GM12878 (cell line): Measurements from ENCODE around the gene USP46. TPM values are rescaled to one million over a fixed set of nuclear protein-coding genes. Genes with fewer than 3 reads are reported as not detected.

Source experiments
- ATAC-seq: fragments of 200-7000 bp; cut with Tn5 transposase; 3 replicates; pipeline ENCODE4 v1.9.1; 2020; ENCODE audit warnings: mild to moderate bottlenecking, moderate library complexity
- BruUV-seq: library from RNA; stranded (reverse); fragments of 400-500 nt; replicated peaks from 2 replicates; lab custom pipeline; 2021; lab: Mats Ljungman, UMichigan
- CTCF ChIA-PET: fragments of 300-600 bp; sonication (Branson Sonifier 250); formaldehyde crosslinking; extraction: SDS; loops from one replicate; lab custom pipeline; 2021; ENCODE audit warnings: inconsistent platforms; lab: Yijun Ruan, JAX
- POLR2A ChIA-PET: fragments of 350-600 bp; formaldehyde crosslinking; extraction: SDS; loops from one replicate; lab custom pipeline; 2021; ENCODE audit warnings: inconsistent platforms; lab: Charles Lee
- RAD21 ChIA-PET: fragments of 300-600 bp; sonication (Branson Sonifier 250); formaldehyde crosslinking; loops from one replicate; lab custom pipeline; 2023; ENCODE audit warnings: antibody characterized with exemption; ENCODE audit not compliant: unreplicated experiment; lab: Charles Lee
- SMC1A ChIA-PET: fragments of 300-600 bp; sonication (Branson Sonifier 250); formaldehyde crosslinking; loops from one replicate; lab custom pipeline; 2023; ENCODE audit not compliant: unreplicated experiment, uncharacterized antibody; lab: Charles Lee
- DNase-seq: peaks from one replicate; pipeline ENCODE4 v3.0.0-alpha.2; 2011; ENCODE audit warnings: low read depth, low spot score
- FAIRE-seq: peaks from 3 replicates; lab custom pipeline; 2011; peaks lifted over from hg19 to GRCh38; lab: Jason Lieb, UNC
- H2AFZ ChIP-seq: 2 replicates; pipeline ENCODE4 v1.6.0; 2011; ENCODE audit warnings: low read depth, low read length, control low read depth; ENCODE audit not compliant: control insufficient read depth
- H3K27ac ChIP-seq: 2 replicates; pipeline ENCODE4 v1.5.1; 2011; ENCODE audit warnings: control low read depth; ENCODE audit not compliant: control insufficient read depth, insufficient read depth
- H3K27me3 ChIP-seq, 2 experiments: replicated peaks in 1 of 2; 2 replicates each; pipeline versions ENCODE4 v1.6.0 to v1.6.1; 2011; ENCODE audit warnings: low read length in 1 of 2; ENCODE audit not compliant: control insufficient read depth in 2 of 2, insufficient read depth in 2 of 2
- H3K36me3 ChIP-seq, 2 experiments: 2 replicates each; pipeline ENCODE4 v1.5.1; 2011; ENCODE audit warnings: low read length in 1 of 2; ENCODE audit not compliant: control insufficient read depth in 2 of 2, insufficient read depth in 2 of 2
- H3K4me1 ChIP-seq: 2 replicates; pipeline ENCODE4 v1.6.1; 2011; ENCODE audit warnings: mild to moderate bottlenecking, low read length, moderate library complexity, mixed read lengths; ENCODE audit not compliant: control insufficient read depth, insufficient read depth
- H3K4me2 ChIP-seq: 2 replicates; pipeline ENCODE4 v1.6.0; 2011; ENCODE audit warnings: control low read depth; ENCODE audit not compliant: control insufficient read depth, insufficient read depth
- H3K4me3 ChIP-seq: fragments of 200-600 bp; sonication (generic); 2 replicates; pipeline ENCODE4 v1.5.1; 2016
- H3K79me2 ChIP-seq: 2 replicates; pipeline ENCODE4 v1.6.0; 2011; ENCODE audit warnings: low read length; ENCODE audit not compliant: control insufficient read depth, insufficient read depth
- H3K9ac ChIP-seq: 2 replicates; pipeline ENCODE4 v1.8.0; 2011; ENCODE audit warnings: low read length, control low read depth, mixed read lengths; ENCODE audit not compliant: control insufficient read depth, insufficient read depth
- H3K9me3 ChIP-seq: replicated peaks from 3 replicates; pipeline ENCODE4 v1.5.1; 2011; ENCODE audit warnings: mild to moderate bottlenecking, low read length; ENCODE audit not compliant: control insufficient read depth, insufficient read depth
- H4K20me1 ChIP-seq: 2 replicates; pipeline ENCODE4 v1.6.0; 2011; ENCODE audit not compliant: control insufficient read depth, insufficient read depth
- CEBPB ChIP-seq, 2 experiments: fragments of 150-350 bp in 1 of 2; IDR thresholded peaks; 2 replicates each; pipeline ENCODE4 v1.6.1; 2012 to 2014; ENCODE audit warnings: low read depth in 2 of 2, low read length in 2 of 2, borderline replicate concordance in 1 of 2, inconsistent platforms in 1 of 2
- LARP7 ChIP-seq: fragments of 450-650 bp; IDR thresholded peaks from 2 replicates; pipeline ENCODE4 v1.6.1; 2017; ENCODE audit warnings: mild to moderate bottlenecking
- RAD51 ChIP-seq: fragments of 450-650 bp; IDR thresholded peaks from 2 replicates; pipeline ENCODE4 v1.6.1; 2016; ENCODE audit warnings: moderate library complexity, mild to moderate bottlenecking, inconsistent platforms
- RUNX3 ChIP-seq: IDR thresholded peaks from 2 replicates; pipeline ENCODE4 v1.6.1; 2012; ENCODE audit warnings: low read length, inconsistent platforms
- SMC3 ChIP-seq: IDR thresholded peaks from 2 replicates; pipeline ENCODE4 v1.6.1; 2011; ENCODE audit warnings: low read length, improper control_type of control experiment, borderline replicate concordance
- SUPT20H ChIP-seq: IDR thresholded peaks from 2 replicates; pipeline ENCODE4 v1.6.1; 2011; ENCODE audit warnings: low read depth, mild to moderate bottlenecking, low read length, moderate library complexity, borderline replicate concordance; ENCODE audit not compliant: control insufficient read depth
- WRNIP1 ChIP-seq: IDR thresholded peaks from 2 replicates; pipeline ENCODE4 v1.6.1; 2011; ENCODE audit warnings: low read depth, low read length, improper control_type of control experiment, borderline replicate concordance
- ZNF217 ChIP-seq: fragments of 450-650 bp; IDR thresholded peaks from 2 replicates; pipeline ENCODE4 v1.6.1; 2017; ENCODE audit warnings: antibody characterized with exemption, mild to moderate bottlenecking
- ZNF384 ChIP-seq: IDR thresholded peaks from 2 replicates; pipeline ENCODE4 v1.6.1; 2012; ENCODE audit warnings: low read depth, mild to moderate bottlenecking, low read length, improper control_type of control experiment, borderline replicate concordance
- WGBS: methylation state at CpG from one replicate; pipeline ENCODE4 v1.1.6; 2016; ENCODE audit warnings: low lambda C conversion rate; ENCODE audit not compliant: insufficient replicate concordance, insufficient coverage; ENCODE audit errors: missing lambda C conversion rate; 5-methylcytosine and 5-hydroxymethylcytosine counted together
- in situ Hi-C: fragments of 300-500 bp; cut with MboI; formaldehyde crosslinking; loops from 9 replicates; pipeline ENCODE4 v1.14.3; 2018; ENCODE audit warnings: mixed read lengths
- intact Hi-C: fragments of 100-400 bp; cut with micrococcal nuclease; formaldehyde crosslinking; loops from one replicate; pipeline ENCODE4 v1.14.2; 2022; ENCODE audit not compliant: unreplicated experiment
- polyA plus RNA-seq, 11 experiments: library from polyadenylated mRNA; depleted of rRNA in 4 of 11; unstranded in 6 of 11; stranded (reverse) in 5 of 11; fragments of >200 nt; fragmentation: Nextera tagmentation in 4 of 11; fragmentation: Illumina TruSeq in 1 of 11; extraction: Ambion mirVana in 4 of 11; extraction: Trizol in 1 of 11; gene quantifications; 1 replicate in 1 of 11; 2 replicates in 10 of 11; pipeline versions ENCODE4 v1.2.1 to v1.2.3, GENCODE V29; 2011 to 2016; ENCODE audit warnings: inconsistent platforms in 2 of 11, missing spikeins in 2 of 11, low read depth in 1 of 11
- total RNA-seq, 4 experiments: library from RNA; depleted of rRNA in 3 of 4; stranded (reverse); fragments of >200 nt in 3 of 4; fragmentation: Illumina TruSeq in 1 of 4; extraction: Trizol in 1 of 4; gene quantifications; 2 replicates each; pipeline versions ENCODE4 v1.2.1 to v1.2.3, GENCODE V29; 2013 to 2021
- TF ChIP-seq, protein P1 (sequence below), 3 experiments: IDR thresholded peaks in 2 of 3; conservative IDR thresholded peaks in 1 of 3; 2 replicates each; pipeline ENCODE4 v1.5.1; 2011; ENCODE audit warnings: low read depth in 3 of 3, low read length in 3 of 3, mild to moderate bottlenecking in 3 of 3, control low read depth in 2 of 3, moderate library complexity in 2 of 3, inconsistent platforms in 1 of 3, mixed read lengths in 1 of 3; ENCODE audit not compliant: control insufficient read depth in 2 of 3, insufficient read depth in 1 of 3; ENCODE audit errors: extremely low read depth in 1 of 3
- TF ChIP-seq, protein P2 (sequence below): fragments of 450-650 bp; IDR thresholded peaks from 2 replicates; pipeline ENCODE4 v1.6.1; 2018; ENCODE audit warnings: mild to moderate bottlenecking, low read depth, moderate library complexity; ENCODE audit not compliant: partially characterized antibody
- TF ChIP-seq, protein P3 (sequence below): fragments of 150-350 bp; IDR thresholded peaks from 2 replicates; pipeline ENCODE4 v1.6.1; 2016; ENCODE audit warnings: low read depth, low read length

Gene USP46
- total and polyA plus RNA-seq, 10 of the 15 experiments (the other 5 are each of a cell fraction or from before 2014, with no cell fraction given) = 5.3 to 20.1 (median 12.0) TPM

DNA sequence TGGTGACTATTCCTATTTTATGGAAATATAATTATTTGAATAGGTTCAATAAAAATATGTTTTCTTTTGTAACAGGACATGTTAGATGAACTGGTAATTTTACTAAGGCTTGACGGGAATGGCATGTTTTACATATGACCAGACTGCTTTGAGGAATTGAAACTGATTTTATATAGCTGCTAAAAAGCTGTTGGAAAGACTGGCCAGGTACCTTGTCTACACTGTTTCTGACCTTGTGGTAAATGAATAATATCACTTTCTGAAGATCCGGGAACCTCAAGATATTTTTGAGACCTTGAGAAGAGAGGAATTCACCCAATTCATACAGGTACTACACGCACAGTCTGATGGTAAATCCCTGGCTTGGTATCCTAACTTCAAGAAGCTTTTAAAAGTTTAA is 42.1 kb upstream of the USP46 start:
- peak; percentile 94 for FAIRE-seq
- WGBS = 2% methylated on average over 3 of the region's 3 CpGs
- CTCF ChIA-PET = interaction anchor here (0.6 to 1.8 kb wide), 3 partner anchors 10 to 319 kb away, joined by 3 to 6 read pairs (median 3); no protein-coding TSS in a partner anchor
- TF ChIP-seq LARP7 = no peak
- no peak for TF ChIP-seq SMC3
- peak in 1 of 2 experiments; percentile 41; a peak in 1 of 4 replicates for TF ChIP-seq CEBPB (IDR thresholded peaks at IDR 0.05; ENCODE audit: borderline replicate concordance in 1 of 2, low read depth in 2 of 2, low read length in 2 of 2)
- no peak for TF ChIP-seq WRNIP1
- peak; percentile 84 for TF ChIP-seq RUNX3
- TF ChIP-seq ZNF384 = no peak
- TF ChIP-seq, protein P1, sequence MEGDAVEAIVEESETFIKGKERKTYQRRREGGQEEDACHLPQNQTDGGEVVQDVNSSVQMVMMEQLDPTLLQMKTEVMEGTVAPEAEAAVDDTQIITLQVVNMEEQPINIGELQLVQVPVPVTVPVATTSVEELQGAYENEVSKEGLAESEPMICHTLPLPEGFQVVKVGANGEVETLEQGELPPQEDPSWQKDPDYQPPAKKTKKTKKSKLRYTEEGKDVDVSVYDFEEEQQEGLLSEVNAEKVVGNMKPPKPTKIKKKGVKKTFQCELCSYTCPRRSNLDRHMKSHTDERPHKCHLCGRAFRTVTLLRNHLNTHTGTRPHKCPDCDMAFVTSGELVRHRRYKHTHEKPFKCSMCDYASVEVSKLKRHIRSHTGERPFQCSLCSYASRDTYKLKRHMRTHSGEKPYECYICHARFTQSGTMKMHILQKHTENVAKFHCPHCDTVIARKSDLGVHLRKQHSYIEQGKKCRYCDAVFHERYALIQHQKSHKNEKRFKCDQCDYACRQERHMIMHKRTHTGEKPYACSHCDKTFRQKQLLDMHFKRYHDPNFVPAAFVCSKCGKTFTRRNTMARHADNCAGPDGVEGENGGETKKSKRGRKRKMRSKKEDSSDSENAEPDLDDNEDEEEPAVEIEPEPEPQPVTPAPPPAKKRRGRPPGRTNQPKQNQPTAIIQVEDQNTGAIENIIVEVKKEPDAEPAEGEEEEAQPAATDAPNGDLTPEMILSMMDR (IDR thresholded peaks at IDR 0.05 in 2 of 3, conservative IDR thresholded peaks at IDR 0.05 in 1 of 3; ENCODE audit: control insufficient read depth in 2 of 3, extremely low read depth in 1 of 3, insufficient read depth in 1 of 3, low read depth in 3 of 3, low read length in 3 of 3) = no peak
- TF ChIP-seq, protein P2, sequence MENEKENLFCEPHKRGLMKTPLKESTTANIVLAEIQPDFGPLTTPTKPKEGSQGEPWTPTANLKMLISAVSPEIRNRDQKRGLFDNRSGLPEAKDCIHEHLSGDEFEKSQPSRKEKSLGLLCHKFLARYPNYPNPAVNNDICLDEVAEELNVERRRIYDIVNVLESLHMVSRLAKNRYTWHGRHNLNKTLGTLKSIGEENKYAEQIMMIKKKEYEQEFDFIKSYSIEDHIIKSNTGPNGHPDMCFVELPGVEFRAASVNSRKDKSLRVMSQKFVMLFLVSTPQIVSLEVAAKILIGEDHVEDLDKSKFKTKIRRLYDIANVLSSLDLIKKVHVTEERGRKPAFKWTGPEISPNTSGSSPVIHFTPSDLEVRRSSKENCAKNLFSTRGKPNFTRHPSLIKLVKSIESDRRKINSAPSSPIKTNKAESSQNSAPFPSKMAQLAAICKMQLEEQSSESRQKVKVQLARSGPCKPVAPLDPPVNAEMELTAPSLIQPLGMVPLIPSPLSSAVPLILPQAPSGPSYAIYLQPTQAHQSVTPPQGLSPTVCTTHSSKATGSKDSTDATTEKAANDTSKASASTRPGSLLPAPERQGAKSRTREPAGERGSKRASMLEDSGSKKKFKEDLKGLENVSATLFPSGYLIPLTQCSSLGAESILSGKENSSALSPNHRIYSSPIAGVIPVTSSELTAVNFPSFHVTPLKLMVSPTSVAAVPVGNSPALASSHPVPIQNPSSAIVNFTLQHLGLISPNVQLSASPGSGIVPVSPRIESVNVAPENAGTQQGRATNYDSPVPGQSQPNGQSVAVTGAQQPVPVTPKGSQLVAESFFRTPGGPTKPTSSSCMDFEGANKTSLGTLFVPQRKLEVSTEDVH = no peak
- 0 out of 2 replicates have a peak, but pooled peaks have one; percentile 14 for TF ChIP-seq RAD51
- TF ChIP-seq, protein P3, sequence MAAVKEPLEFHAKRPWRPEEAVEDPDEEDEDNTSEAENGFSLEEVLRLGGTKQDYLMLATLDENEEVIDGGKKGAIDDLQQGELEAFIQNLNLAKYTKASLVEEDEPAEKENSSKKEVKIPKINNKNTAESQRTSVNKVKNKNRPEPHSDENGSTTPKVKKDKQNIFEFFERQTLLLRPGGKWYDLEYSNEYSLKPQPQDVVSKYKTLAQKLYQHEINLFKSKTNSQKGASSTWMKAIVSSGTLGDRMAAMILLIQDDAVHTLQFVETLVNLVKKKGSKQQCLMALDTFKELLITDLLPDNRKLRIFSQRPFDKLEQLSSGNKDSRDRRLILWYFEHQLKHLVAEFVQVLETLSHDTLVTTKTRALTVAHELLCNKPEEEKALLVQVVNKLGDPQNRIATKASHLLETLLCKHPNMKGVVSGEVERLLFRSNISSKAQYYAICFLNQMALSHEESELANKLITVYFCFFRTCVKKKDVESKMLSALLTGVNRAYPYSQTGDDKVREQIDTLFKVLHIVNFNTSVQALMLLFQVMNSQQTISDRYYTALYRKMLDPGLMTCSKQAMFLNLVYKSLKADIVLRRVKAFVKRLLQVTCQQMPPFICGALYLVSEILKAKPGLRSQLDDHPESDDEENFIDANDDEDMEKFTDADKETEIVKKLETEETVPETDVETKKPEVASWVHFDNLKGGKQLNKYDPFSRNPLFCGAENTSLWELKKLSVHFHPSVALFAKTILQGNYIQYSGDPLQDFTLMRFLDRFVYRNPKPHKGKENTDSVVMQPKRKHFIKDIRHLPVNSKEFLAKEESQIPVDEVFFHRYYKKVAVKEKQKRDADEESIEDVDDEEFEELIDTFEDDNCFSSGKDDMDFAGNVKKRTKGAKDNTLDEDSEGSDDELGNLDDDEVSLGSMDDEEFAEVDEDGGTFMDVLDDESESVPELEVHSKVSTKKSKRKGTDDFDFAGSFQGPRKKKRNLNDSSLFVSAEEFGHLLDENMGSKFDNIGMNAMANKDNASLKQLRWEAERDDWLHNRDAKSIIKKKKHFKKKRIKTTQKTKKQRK = no peak
- TF ChIP-seq ZNF217 = peak; percentile 72; the same call in 1 of the 2 replicates
- TF ChIP-seq SUPT20H = no peak

More for the DNA sequence above, 42.1 kb upstream of the USP46 start:
- Histone ChIP-seq H3K9me3 (no peaks in the 10 kb centered on the region), H3K27me3 (no peaks in the 10 kb centered on the region), H3K4me3 (no peak overlapping the region), H3K27ac (peak overlapping the region; percentile 5), H2AFZ (peak overlapping the region; percentile 16; the same call in 1 of the 2 replicates), H3K36me3 (no peaks in the 10 kb centered on the region), H3K4me1 (peaks cover 9% of the 10 kb centered on the region), H3K9ac (no peak overlapping the region), H3K4me2 (peak overlapping the region; percentile 10; the same call in 1 of the 2 replicates), H4K20me1 (no peaks in the 10 kb centered on the region), H3K79me2 (no peaks in the 10 kb centered on the region)
- ATAC-seq = peak; percentile 95
- ChIA-PET SMC1A (interaction anchor here (0.9 to 2.7 kb wide), 11 partner anchors 11 to 53 kb away, joined by 3 to 16 read pairs (median 4); no protein-coding TSS in a partner anchor), RAD21 (interaction anchor here (0.6 to 2.3 kb wide), 5 partner anchors 11 to 55 kb away, joined by 3 to 12 read pairs (median 5); no protein-coding TSS in a partner anchor), POLR2A (interaction anchor here (1.2 to 1.5 kb wide), 3 partner anchors 11 to 58 kb away, joined by 3 to 18 read pairs (median 3); no protein-coding TSS in a partner anchor)
- in situ Hi-C loops (loop anchor here (25.0 kb wide), 1 partner anchor 661 kb away; the partner anchor contains the start of gene SCFD2), intact Hi-C loops (no loop called here)
- peak; percentile 75 for DNase-seq
- no TSS peak for BruUV-seq
